NCI-H2196 treated with DMSO at 0.1 percent for 48 hours (cell line): Measurements from ENCODE around the gene SERPINA4.

ENCODE experiments used
- DNase-seq: peaks from one replicate; lab custom pipeline; 2025; ENCODE audit not compliant: unreplicated experiment; lab: John Stamatoyannopoulos, UW

SERPINA4 gene, protein sequence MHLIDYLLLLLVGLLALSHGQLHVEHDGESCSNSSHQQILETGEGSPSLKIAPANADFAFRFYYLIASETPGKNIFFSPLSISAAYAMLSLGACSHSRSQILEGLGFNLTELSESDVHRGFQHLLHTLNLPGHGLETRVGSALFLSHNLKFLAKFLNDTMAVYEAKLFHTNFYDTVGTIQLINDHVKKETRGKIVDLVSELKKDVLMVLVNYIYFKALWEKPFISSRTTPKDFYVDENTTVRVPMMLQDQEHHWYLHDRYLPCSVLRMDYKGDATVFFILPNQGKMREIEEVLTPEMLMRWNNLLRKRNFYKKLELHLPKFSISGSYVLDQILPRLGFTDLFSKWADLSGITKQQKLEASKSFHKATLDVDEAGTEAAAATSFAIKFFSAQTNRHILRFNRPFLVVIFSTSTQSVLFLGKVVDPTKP

DNA sequence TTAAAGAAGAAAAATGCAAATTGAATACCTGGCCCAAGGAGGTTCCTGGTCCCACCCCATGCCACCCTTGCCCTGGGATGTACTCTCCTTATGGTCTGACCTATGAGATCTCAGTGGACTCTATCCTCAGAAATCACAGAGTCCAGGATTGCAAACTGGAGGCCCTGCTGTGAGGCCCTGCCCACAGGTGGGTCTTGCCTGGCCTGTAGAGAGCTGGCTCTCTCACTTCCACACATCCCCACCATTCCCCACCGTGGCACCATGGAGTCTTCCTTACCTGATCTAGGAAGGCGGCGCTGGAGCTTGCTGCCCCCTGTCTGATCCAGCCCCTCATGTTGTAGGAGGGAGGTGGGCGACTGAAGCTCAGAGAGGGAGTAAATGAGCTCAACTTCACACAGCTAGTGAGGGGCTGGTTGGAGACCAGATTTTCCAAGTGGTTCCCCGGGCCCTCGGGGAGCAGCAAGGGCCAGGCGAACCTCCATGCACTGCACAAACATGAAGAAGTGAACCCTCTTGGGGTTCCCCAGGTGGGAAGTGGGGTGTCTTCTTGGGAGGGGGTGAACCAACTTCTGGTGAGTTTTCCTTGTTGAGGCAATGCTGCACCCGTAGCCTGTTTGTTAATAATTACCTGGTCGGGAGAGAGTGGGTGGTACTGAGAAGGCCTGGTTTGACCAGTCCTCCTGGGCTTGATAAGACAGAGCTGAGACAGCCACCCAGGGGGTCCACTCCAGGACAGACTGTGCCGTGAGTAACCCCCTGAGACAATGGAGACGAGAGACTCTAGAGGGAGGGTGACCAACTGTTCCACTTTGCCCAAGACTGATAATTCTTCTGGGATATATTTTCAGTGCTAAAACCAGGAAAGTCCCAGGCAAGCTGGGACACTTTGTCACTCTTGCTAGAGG, at the start of gene SERPINA4:
Gene SERPINA4 (plus strand): TSS at position 692 of the 905 bp plus-strand sequence. CDS start 2,041 bp downstream, outside the sequence.
- DNase-seq: no peak

DNA sequence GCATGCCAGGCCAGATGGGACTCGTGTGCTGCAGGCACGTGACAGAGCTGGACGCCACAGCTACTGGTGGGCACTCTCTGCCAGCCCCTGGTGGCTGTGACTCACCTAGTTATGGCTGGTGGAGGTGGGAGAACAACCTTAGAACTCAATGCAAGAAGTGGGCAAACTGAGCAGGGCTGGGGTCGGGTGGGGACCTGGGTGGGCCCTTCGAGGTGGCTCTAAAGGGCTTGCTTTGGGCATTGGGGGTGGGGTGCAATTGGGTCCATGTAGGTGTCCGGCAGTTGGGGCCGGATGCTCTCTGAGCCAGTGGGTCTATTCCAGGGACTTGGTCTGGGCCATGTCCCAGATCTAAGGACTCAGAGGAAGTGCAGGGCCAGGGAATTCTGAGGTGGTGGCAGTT, 46.9 kb upstream of the SERPINA4 start:
- no peak for DNase-seq

DNA sequence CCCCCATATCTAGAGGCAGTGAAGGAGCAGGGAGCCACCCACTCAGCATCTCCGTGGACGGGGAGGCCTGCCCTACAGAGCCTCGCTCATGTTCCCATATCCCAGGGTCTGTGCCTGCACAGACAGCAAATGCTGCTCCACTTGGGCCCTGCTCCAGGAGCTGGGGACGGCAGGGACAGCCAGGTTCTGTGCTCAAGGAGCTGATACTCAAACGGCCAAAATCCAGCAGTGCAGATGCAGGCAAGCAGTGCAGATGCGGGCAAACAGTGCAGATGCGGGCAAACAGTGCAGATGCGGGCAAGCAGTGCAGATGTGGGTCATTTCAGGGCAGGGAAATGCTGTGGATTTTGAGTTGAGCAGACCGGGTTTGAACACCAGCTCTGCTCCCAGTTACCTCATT, 45.8 kb upstream of the SERPINA4 start:
- no peak for DNase-seq

DNA sequence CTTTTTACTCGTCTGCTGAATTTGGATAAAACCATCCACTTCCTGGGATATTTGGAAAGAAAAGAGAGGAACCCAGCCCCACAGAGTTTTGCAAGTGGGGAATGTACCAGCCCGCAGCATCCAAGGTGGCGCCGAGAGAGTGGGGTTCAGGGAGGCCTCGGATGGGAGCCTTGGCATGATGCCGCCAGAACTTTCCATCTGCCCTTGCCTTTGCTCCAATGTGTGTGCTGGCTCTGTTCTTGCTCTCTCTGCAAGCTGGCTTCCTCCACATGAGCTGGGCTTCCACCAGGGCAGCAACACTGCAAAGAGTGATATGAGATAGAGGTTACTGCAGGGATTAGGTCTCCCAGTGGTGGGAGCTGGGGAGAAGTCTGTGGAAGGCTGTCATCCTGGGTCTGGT, 45.4 kb upstream of the SERPINA4 start:
- no peak for DNase-seq

DNA sequence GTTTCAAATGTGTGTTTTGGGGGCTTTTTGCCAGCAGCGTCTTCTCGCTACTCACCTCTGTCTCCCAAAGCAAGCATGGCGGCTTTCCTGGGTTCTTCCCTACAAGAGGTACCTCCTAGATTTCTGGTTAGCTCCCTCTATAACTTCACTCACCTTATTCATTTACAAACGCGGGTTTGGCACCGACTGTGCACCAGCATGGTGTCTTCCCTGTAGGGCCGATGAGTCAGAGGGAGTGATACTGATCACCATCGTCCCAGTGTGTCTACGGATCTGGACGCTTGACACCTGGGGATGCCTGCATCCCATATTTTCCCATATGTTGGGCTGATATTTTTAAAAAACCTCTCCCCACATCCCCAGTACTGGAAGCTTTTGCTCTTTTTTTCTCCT, 44.0 kb upstream of the SERPINA4 start:
- DNase-seq: no peak

DNA sequence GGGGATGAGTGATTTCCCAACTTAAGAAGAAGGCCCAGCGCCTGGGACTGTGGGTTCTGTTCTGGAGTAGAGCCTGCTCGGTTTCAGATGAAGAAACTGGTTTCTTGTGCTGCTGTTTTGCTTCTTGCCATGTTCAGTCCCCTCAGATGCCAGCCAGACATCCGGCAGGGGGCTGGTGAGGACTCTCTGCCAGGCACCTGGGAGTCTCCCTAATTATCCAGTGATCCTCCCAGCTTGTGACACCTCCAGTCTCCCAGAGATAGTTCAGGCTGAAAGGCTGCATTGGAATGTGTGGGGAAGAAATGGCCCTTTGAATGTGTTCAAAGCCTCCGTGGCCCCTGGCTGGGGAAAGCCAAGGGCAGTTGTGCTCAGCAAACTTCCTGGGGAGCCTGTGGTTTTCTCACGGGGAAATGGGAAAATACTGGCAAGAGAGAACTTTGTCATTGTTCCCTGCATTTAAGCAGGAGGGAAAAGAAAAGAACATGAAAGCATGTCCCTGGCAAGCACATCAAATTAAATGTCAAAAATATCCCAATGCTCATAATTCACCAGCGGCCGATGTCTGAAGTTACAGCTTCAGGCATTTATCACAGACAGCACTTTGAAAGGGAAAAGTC, 43.5 kb upstream of the SERPINA4 start:
- no peak for DNase-seq

DNA sequence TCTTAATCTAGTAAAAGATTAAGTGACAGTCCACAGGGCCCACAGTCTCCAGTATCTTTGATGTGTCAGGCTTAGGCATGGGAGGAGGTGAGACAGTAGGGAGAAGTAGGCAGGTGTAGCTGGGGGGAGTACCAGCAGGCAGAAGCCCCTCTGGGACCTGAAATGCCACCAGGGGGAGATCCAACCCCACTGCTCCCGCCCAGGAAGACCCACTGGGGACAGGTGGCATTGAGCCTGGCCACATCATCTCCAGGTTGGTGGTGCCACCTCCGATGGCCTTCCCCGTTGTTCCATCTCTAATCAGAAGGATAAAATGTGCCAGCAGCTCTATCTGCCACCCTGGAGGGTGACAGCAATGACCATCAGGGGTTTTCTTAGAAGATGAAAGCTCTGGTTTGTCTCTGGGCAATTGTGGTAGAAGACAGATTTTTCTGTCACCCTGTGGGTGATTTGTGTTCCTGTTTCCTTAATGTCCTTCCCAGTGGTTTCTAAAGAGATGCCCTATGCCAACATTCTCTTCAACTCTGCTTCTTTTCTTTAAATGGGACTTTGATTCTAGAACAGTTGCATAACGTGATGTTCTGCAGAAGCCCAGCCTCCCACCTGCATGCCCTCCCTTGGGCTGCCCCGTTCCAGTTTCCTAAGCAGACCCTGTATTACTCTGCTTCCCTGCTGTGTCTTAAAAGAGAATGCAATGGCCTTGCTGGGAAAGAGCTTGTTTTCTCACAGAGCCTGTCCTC, 39.7 kb upstream of the SERPINA4 start:
- DNase-seq: no peak

DNA sequence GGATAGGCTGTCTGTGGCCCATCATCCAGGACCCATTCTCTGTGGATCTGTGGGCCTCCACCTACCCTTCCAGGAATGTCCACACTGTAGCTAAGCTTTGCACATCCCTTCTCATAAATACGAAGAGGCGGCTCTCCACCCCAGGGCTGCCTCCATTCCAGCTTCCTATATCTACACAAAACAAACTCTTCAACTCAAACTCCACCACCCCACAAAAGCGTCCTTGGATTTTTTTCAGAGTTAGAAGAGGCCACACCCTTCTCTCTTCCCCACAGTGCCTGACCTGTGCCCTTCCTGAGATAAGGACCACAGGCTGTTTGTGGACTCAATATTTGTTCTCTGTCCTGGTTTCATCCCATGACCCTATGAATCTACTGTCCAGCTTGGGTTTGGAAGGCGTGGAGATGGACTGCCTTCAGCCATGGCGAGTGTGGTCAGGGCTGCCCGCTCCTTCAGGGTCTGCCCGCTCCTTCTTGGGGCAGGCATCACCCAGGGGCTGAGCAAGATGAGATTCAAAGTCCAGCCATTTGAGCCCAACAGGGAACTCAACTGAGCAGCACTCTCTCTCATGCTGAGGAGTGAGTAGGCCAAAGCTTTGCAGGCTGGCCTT, 39.0 kb upstream of the SERPINA4 start:
- DNase-seq: no peak

DNA sequence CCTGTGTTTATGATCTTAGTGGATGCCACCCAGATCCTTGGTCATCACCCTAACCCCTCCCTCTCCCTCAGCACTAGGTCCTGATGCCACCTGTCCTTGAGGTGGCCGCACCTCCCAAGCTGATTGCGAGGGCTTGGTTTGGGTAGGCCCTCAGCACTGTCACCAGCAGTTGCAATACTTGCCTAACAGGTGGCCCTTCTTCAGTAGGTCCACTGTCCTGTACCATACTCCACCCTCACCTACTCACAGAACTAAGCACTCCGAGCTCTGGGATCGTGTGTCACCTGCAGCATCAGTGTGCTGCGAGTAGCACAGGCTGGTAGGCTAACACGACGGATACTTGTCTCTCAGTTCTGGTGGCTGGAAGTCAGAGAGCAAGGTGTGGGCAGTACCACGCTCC, 38.0 kb upstream of the SERPINA4 start:
- DNase-seq: no peak

DNA sequence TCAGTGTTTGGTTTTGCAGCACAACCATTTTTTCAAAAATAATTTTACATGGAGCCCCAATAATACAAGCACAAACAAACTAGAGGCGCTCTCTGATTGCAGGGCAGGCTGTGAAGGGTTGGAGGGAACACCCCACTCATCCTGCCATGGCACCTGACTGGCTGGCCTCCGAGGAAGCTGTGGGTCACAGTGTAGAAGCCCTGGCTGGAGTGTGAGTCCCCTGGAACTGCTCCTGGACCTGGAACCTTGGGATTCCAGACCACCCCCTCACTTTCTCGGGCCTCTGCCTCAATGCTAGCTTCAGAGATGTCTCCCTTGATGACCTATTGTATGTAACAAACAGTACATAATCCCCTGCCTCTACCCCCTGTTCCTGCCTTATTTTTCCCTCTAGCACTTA, 37.1 kb upstream of the SERPINA4 start:
- DNase-seq: no peak

DNA sequence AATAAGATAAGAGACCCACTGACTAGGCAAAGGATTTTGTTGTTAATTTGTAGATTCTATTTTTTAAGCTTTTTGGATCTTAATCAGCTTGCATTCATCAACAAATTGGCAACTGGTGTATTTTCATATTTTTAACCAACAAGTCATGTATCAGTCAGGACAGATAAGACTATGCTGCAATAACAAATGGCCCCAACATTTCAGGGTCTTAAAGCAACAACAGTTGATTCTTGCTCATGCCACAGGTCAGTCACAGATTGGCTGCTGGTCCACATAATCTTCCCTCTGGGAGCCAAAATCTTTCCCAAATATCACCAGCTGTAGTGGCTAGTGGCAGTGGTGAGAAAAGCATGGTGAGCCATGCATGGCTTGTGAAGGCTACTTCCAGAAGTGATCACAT, 30.1 kb upstream of the SERPINA4 start:
- DNase-seq: no peak

DNA sequence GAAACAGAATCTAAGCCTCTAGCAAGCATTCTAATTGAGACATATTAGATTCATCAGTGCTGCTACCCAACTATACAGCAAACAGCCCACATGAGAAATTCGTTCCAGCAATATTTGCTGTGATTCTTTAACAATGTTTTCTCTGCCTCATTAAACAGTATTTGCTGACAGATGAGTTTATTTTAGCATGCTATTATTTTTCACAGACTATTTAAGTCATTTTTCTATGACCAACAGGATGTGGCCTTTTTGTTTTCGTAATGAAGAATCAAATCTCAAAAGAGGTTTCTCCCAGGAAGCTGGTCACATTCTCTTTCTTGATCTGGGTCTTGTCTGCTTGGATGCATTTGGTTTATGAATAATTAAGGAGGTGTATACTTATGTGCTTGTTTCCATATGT, 28.8 kb upstream of the SERPINA4 start:
- DNase-seq: no peak

DNA sequence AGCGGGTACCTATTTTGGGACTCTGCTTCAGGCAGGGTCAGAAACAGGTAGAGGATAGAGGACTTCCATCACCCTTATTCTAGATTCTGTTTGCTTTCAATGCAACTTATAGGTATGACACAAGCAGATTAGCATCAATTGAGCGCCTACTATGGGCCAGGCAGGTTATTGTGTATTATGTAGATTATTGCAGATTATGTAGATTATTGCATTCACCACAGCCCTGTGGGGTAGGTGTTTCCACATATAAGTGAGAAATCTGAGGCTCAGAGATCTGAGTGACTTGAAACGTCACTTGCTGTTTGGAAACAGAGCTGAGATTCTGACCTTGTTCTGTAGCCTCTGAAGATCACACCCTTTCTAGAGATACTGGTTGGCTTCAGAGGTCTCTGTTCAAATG, 25.7 kb upstream of the SERPINA4 start:
- no peak for DNase-seq

DNA sequence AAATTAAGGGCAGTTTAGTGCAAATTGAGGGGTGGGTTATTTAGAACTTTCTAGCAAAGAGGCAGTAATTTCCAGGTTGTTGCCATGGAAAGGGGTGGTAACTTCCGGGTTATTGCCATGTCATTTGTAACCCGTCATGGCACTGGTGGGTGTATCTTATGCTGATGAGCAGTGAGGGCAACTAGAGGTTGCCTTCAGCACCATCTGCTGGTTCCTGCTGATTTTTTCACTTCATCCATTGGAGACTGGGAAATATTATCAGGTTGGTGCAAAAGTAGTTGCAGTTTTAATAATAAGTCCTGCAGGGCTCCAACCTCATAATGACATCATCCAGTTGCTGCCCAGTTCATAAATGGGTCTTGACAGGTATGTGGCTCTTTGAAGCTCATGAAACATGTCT, 24.4 kb upstream of the SERPINA4 start:
- no peak for DNase-seq

DNA sequence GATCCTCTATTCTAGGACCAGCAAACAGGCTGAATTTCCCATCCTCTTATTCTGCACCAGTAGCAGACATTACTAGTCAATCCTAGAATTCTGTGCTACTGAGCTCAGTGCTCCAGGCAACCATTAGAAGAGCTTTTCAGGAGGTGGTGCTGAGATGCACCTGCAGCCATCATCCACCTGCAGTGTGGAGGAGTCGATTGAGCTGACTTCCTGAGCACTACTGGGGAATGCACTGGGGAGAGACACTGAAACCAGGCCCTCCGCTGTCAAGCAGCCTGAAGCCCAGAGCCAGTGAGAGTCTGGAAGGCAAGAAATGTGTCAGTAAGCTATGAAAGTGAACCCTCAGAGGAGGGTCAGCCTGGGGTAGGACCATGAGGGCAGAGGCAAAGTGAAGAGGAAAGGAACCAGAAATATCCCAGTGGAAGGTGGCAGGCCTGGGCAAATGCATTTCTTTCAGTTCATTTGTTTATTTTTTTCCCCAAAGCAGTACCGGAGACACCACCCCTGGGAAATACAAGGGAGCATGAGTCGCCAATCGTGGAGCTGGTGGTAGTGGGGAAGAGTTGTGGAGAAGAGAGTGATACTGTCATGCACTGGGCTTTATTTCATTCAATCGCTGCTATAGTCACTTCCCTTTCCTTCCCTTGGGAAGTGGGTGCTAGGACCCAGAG, 23.0 kb upstream of the SERPINA4 start:
- no peak for DNase-seq

DNA sequence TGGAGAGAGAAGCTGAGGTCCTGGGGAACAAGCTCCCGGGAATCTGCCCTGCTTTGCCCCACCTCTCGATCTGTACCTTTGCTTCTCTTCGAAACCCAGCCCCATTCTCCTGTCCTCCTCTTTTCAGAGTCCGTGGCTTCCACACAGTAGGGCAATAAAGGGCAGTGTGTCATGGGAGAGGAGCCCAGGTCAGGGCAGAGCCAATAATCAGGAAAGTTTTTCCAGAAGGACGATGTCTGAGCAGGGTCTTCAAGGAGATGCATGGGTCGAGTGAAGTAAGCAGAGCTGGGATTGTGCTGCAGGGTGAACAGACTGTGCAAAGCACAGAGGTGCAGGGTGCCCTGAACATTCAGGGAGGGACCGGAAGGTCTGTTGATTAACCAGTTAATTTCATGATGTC, 22.1 kb upstream of the SERPINA4 start:
- DNase-seq: no peak

DNA sequence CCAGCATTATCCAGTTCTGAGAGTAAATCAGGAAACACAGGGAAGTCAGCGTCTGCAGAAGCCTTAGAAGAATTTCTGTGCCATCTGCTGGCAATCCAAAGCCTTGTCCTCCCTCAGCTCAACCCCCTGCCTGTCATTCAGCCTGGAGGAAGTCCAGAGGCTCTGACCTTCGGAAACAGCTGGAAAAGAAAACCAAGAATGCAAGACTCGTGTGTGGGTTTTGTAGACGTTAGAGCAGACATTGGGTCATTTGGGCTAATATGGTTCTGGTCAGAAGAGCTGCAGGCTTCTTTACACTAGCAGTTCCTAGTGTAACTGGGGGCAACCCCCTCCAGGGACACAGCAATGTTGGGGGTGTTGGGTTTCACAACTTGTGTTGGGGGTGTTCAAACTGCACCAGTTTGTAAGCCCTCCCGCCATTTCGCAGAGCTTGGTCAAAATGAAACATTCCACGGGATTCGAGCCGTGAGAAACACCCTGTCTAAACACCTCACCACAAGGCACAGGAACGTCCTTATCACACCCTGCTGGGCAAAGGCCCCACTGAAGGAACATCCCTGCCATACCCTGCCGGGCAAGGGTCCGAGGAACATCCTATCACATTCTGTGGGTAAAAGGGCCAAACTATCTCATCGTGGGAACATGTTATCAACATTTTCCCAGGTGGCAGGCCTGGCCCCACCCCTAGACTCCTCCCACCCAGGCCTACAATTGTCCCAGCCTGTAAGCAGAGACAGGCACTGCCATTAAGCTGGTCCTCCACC, 21.0 kb upstream of the SERPINA4 start:
- DNase-seq: no peak

DNA sequence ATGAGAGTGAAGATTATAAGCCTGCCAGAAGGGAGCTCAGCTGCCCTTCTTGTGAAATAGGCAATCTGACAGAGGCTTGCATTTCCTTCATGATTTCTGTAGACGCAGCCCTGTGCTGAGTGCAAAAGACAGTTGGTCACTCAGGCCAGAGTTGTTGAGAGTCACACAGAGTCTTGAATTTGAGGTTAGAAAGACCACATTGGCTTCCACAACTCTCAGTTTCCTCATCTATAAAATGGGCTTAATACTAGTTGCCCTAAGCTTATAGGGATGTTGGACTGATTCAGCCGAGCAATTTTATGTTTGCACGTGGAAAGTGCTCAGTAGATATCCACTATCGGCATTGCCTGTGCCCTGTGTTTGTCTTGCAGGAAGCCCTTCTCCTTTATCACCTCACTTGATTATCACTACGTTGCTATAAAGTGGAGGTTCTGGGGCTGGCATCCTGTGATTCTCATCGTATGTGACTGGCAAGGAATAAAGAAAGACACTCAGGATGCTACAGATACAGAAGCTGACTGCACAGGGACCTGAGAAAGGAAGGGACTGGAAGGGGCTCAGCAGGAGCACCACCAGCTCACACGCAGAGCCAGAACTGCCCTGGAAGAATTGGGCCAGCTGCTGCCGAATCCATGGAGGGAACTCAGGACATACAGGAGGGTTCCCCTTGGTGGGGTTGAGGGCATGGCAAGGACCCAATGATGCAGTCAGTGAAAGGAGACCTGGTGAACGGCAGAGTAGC, 19.8 kb upstream of the SERPINA4 start:
- no peak for DNase-seq
